Measurements from ENCODE around the gene ERBIN.

DNA sequence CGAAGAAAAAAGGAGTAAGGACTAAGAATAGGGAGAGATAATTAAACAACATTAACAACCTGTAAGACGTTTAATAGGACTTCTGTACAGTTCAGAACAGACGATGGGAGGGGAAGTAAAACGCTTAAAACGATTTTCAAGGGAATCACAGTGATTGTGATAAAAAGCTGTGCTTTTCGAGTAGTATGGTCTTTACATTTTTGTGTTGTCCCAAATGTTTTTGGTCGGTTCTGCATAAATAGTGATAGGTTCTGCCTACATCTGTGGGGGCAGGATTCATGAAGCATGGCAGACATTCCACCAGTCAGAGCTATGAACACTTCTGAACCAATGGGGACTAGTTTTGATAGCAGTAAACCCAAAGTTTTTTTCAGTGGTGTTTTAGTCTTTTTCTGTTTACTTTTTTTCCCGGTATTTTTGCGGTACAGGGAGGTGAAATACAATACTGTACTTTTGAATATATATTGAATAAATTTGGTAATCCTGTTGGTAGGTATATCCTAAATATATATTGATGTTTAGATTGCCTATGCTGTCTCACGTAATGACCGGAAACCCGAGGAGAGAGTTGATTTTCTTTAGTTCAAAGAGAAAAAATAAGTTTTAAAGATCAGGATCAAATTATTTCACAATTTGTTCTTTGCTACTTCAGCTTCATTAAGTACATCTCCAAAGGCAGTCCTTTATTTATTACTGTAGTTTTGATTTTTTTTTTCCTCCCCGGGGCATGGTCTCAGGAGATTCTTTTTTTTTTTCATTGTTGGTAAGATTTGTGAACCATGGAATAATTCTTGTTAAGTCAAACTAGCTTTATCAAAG is 1.3 kb downstream of the ERBIN start:
- TF ChIP-seq, protein P1, sequence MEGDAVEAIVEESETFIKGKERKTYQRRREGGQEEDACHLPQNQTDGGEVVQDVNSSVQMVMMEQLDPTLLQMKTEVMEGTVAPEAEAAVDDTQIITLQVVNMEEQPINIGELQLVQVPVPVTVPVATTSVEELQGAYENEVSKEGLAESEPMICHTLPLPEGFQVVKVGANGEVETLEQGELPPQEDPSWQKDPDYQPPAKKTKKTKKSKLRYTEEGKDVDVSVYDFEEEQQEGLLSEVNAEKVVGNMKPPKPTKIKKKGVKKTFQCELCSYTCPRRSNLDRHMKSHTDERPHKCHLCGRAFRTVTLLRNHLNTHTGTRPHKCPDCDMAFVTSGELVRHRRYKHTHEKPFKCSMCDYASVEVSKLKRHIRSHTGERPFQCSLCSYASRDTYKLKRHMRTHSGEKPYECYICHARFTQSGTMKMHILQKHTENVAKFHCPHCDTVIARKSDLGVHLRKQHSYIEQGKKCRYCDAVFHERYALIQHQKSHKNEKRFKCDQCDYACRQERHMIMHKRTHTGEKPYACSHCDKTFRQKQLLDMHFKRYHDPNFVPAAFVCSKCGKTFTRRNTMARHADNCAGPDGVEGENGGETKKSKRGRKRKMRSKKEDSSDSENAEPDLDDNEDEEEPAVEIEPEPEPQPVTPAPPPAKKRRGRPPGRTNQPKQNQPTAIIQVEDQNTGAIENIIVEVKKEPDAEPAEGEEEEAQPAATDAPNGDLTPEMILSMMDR (IDR thresholded peaks at IDR 0.05): no peak
- TF ChIP-seq POLR2A (IDR thresholded peaks at IDR 0.05): no peak
